SK-N-MC (cell line): ENCODE measurements around the gene PDZD2.

Experiments used
- DNase-seq: peaks from one replicate; pipeline ENCODE4 v3.0.0-alpha.2; 2011; ENCODE audit warnings: low read depth, low spot score
- H3K27ac ChIP-seq: fragments of 200-600 bp; sonication (generic); 2 replicates; pipeline ENCODE4 v1.5.1; 2016; ENCODE audit warnings: mixed run types
- H3K36me3 ChIP-seq: fragments of 200-600 bp; sonication (generic); 2 replicates; pipeline ENCODE4 v1.6.1; 2017; ENCODE audit warnings: antibody characterized with exemption, low read length, mixed read lengths; ENCODE audit not compliant: insufficient read depth
- H3K4me3 ChIP-seq: fragments of 200-600 bp; sonication (generic); 2 replicates; pipeline ENCODE4 v1.5.1; 2016
- H3K9ac ChIP-seq: fragments of 200-600 bp; sonication (generic); 2 replicates; pipeline ENCODE4 v1.8.0; 2017; ENCODE audit warnings: mixed run types, mixed read lengths; ENCODE audit not compliant: insufficient read length
- H3K9me3 ChIP-seq: fragments of 200-600 bp; sonication (generic); 2 replicates; pipeline ENCODE4 v1.6.1; 2017; ENCODE audit warnings: low read depth, mild to moderate bottlenecking, antibody characterized with exemption, low read length, moderate library complexity, mixed read lengths
- EZH2 ChIP-seq: fragments of 200-600 bp; sonication (generic); IDR thresholded peaks from one replicate; pipeline ENCODE4 v1.6.1; 2017; ENCODE audit warnings: antibody characterized with exemption
- FOXP2 ChIP-seq: optimal IDR thresholded peaks from 2 replicates; pipeline ENCODE3; 2011; ENCODE audit warnings: mild to moderate bottlenecking, moderate library complexity; ENCODE audit not compliant: insufficient read depth; ENCODE audit errors: extremely low read length, control extremely low read depth
- POLR2AphosphoS5 ChIP-seq: IDR thresholded peaks from 2 replicates; pipeline ENCODE4 v1.6.1; 2012; ENCODE audit warnings: mild to moderate bottlenecking, low read depth, low read length, borderline replicate concordance

PDZD2 gene

GRCh38 chr5:31911291-31912265 lies 272.6 kb downstream of the PDZD2 start:
- no peak for DNase-seq
- H3K27ac ChIP-seq, result no peak overlapping the region
- TF ChIP-seq EZH2, result no peak
- TF ChIP-seq FOXP2, result no peak
- no peak for TF ChIP-seq POLR2AphosphoS5
- no peaks in the 10 kb centered on the region for H3K9me3 ChIP-seq
- no peaks in the 10 kb centered on the region for H3K36me3 ChIP-seq
- no peak overlapping the region for H3K9ac ChIP-seq
- no peak overlapping the region for H3K4me3 ChIP-seq

DNA sequence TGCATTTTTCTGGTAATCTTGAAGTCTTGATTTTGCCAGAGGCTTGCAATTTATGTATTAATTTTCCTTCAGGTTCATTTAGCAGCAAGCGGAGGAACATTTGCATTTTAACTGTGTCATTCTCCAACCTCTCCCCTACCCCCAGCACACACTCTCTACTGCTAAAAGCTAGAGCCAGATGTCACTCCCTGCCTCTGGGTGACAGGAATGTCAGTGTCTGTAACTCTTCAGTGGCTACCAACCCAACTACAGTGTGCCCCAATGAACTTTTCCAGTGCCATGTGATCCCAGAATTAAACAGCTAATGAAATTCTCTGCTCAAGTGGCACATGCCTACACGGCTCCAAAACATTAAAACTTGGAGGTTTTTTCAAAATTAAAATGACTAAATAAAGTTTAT lies 274.9 kb downstream of the PDZD2 start:
- Histone ChIP-seq H3K36me3 (no peaks in the 10 kb centered on the region), H3K9me3 (no peaks in the 10 kb centered on the region), H3K4me3 (no peak overlapping the region; the same call in 1 of the 2 replicates), H3K27ac (no peak overlapping the region), H3K9ac (peak overlapping the region; percentile 22)
- TF ChIP-seq POLR2AphosphoS5 (no peak), EZH2 (no peak), FOXP2 (no peak)
- DNase-seq, result no peak

DNA sequence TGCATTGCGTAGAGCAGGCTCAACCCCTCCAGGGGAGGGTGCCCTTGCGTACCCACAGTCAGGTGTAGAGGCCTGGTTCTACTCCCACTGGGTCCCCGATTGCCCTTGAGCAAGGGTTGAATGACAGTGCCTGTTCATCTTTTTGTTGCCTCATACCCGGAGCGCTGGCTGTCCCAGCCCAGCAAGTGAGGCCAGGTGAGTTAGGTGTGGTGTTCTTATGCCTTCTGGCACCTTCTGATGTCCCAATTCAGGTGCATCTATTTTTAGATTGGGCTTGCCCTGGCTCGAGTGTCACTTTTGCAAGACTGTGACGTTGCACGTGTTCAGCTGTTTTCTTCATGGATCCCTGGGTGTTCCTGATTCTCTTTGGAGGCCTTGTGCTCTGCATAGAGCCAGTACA lies 277.4 kb downstream of the PDZD2 start:
- H3K4me3 ChIP-seq, result no peak overlapping the region
- no peak overlapping the region for H3K27ac ChIP-seq
- H3K9ac ChIP-seq, result no peak overlapping the region
- H3K36me3 ChIP-seq, result no peaks in the 10 kb centered on the region
- DNase-seq, result no peak
- TF ChIP-seq EZH2 (no peak), FOXP2 (no peak), POLR2AphosphoS5 (no peak)
- H3K9me3 ChIP-seq, result no peaks in the 10 kb centered on the region

DNA sequence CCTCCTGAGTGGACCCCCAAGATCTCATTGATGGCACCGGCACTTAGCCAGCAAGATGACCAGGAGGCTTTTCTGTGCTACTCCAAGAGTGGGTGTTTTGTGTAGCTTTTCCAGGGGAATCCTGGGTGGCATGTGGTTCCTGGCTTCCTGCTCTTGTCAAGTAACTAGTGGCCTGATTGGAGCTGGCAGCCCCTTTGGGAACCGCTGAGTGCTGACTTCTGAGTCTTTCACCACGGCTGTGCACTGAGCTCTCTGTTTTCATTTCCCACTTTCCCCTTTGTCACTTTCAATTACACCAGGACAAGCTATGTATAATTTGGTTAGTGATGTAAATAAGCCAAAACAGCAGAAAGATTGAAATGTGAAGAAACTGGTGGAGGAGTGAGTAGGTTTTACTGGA lies 279.8 kb downstream of the PDZD2 start:
- Histone ChIP-seq H3K27ac (no peak overlapping the region), H3K9ac (no peak overlapping the region), H3K9me3 (no peaks in the 10 kb centered on the region), H3K4me3 (no peak overlapping the region), H3K36me3 (no peaks in the 10 kb centered on the region)
- no peak for DNase-seq
- TF ChIP-seq EZH2 (no peak), FOXP2 (no peak), POLR2AphosphoS5 (no peak)

DNA sequence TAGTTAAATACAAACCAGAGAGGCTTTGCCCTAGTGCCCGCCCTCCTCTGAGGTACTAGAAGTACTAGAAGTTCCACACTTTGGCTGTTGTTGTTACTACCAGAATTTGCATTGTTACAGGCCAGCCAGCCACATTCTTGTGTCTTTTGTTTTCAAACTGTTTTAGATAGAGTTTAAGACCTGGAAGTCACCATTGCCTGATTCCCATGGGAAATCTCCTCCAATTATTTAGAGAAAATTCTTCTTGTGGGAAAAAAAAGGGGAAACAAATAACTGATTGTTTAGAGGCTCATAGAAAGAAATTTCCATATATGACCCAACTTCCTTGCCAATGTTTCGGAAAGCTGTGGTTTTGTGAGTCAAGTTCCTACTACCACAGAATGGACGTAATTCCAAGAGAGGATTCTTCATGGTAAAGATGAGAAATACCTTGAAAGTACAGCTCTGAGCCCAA lies 282.9 kb downstream of the PDZD2 start:
- Histone ChIP-seq H3K9me3 (no peaks in the 10 kb centered on the region), H3K36me3 (no peaks in the 10 kb centered on the region), H3K9ac (no peak overlapping the region), H3K4me3 (no peak overlapping the region), H3K27ac (no peak overlapping the region)
- DNase-seq, result no peak
- TF ChIP-seq POLR2AphosphoS5 (no peak), EZH2 (no peak), FOXP2 (no peak)

- TF ChIP-seq POLR2AphosphoS5 (no peak), EZH2 (no peak)
- no peaks in the 10 kb centered on the region for H3K9me3 ChIP-seq
- H3K36me3 ChIP-seq, result no peaks in the 10 kb centered on the region
- H3K9ac ChIP-seq, result no peak overlapping the region
- no peak for DNase-seq
- no peak overlapping the region for H3K27ac ChIP-seq
- H3K4me3 ChIP-seq, result no peak overlapping the region
Observed at GRCh38 chr5:31924005-31924404, 285.1 kb downstream of the PDZD2 start.

DNA sequence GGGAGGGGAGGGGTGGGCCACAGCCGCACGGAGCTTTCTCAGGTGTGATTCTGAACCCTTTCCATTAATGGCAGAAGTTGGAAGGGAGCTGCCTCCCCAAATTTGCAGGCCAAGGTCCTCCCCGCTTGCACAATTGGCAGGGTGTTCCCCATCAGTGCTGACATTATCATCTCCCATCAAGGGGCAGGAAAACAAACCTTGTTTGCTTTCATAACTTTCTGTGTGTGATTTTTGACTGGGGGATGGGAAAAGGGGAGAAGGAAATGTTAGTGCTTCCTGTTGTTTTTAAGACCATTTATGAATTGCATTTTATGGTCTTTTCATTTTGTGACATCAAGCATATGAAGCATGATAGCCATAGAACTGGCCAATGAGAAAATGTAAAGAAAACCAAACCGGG lies 292.9 kb downstream of the PDZD2 start:
- no peak overlapping the region for H3K4me3 ChIP-seq
- no peaks in the 10 kb centered on the region for H3K9me3 ChIP-seq
- H3K36me3 ChIP-seq, result no peaks in the 10 kb centered on the region
- H3K27ac ChIP-seq, result no peak overlapping the region
- H3K9ac ChIP-seq, result no peak overlapping the region
- no peak for DNase-seq
- no peak for TF ChIP-seq FOXP2
- no peak for TF ChIP-seq EZH2
- TF ChIP-seq POLR2AphosphoS5, result no peak

- Histone ChIP-seq H3K9ac (no peak overlapping the region), H3K9me3 (no peaks in the 10 kb centered on the region), H3K36me3 (no peaks in the 10 kb centered on the region), H3K27ac (no peak overlapping the region), H3K4me3 (no peak overlapping the region)
- no peak for DNase-seq
- no peak for TF ChIP-seq FOXP2
- no peak for TF ChIP-seq EZH2
- TF ChIP-seq POLR2AphosphoS5, result no peak
Observed at GRCh38 chr5:31934156-31934555, 295.2 kb downstream of the PDZD2 start.
